Measurements from ENCODE around the gene KLHDC7A.

KLHDC7A gene

DNA sequence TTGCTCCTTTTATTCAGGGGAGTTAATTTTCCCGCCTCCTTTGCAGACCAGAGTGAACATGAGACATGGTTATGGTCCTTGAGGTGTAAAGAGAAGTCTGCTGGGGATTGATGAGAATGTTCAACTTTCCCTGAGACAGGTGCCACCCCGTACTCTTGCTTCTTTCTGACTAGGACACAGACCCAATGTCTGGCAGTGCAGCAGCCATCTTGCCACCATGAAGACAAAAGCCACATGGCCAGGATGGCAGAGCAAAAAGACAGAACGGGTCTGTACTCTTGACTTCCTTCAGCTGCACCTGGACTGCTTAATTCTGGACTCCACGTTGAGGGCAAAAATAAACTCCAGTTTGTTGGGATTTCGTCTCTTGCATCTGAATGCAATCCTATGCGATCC is 54.1 kb downstream of the KLHDC7A start:
- Mint-ChIP-seq H3K4me3 (no peak overlapping the region), H3K27ac (no peak overlapping the region), H3K4me1 (ENCODE audit: low read depth) (no peaks in the 10 kb centered on the region), H3K9me3 (no peaks in the 10 kb centered on the region), H3K36me3 (ENCODE audit: low read depth) (no peaks in the 10 kb centered on the region), H3K27me3 (peaks cover 50% of the 10 kb centered on the region)
- no peak for DNase-seq
